ENCODE results near the gene GABBR1.

The GABBR1 gene

DNA sequence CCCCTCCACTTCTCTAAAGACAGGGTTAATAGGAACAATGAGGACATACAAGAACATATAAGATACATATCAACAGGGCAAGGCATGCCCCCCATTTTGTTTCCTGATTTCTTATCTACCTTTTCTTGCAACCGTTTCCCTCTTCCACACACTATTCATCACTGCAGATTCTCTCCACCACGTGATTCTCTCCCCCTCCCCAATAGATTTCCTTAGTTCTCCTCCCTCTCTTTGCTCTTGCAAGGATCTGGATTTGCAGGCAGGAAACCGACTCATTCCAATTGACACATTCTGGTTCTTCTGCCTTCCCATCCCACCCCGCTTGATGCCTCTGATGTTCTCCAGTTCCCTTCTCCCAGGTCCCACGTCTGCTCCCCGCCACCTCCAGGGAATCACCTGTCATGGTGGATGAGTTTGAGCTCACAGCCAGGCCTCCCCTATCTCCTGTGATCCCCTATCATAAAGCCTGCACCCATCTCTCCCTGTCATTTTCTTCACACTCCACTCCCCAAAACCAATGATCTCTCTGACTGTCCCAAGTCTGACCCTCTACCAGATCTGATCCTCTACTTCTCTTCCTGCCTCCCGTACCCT lies 7.5 kb downstream of the GABBR1 start:
- H3K4me3 ChIP-seq (ENCODE audit: low read depth, low read length), result peak overlapping the region; percentile 75

DNA sequence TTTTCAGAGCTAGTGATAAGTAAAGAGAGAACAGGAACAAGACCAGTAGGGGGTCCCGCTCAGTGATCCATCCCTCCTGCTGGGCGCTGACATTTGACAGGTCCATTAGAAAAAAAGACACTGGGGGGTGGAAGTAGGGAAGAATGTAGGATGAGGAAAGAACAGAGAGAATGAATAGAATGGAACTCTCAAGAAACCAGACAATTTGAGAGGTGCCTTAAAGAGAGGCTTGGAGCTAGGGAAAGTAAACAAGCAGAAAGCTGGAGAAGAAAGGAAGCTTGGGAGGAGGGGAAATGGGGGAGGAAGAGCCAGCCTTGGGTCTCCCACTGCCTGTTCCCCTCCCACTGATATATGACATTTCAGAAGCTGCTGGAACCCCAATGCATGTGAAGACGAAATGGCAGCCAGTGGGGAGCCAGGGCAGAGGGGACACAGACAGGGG lies 8.4 kb downstream of the GABBR1 start:
- no peak overlapping the region for H3K4me3 ChIP-seq (ENCODE audit: low read depth, low read length)

DNA sequence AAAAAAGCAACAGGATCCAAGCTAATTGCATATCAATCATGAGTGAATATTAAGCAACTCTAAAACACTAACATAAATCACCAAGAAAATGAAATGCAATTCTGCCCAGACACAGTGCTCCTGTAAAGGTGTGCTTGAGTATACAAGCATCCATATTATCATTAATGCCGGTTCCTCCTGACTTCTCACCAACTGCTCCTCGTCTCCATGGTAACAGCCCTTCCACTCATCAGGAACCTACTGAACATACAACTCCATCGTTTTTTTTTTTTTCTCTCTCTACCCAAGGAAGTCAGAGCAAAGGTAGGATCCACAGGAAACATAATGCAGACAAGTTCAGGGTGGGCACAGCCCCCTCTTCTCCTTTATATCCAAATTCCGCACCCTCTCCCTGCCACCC lies 12.4 kb downstream of the GABBR1 start:
- H3K4me3 ChIP-seq (ENCODE audit: low read depth, low read length), result no peak overlapping the region

DNA sequence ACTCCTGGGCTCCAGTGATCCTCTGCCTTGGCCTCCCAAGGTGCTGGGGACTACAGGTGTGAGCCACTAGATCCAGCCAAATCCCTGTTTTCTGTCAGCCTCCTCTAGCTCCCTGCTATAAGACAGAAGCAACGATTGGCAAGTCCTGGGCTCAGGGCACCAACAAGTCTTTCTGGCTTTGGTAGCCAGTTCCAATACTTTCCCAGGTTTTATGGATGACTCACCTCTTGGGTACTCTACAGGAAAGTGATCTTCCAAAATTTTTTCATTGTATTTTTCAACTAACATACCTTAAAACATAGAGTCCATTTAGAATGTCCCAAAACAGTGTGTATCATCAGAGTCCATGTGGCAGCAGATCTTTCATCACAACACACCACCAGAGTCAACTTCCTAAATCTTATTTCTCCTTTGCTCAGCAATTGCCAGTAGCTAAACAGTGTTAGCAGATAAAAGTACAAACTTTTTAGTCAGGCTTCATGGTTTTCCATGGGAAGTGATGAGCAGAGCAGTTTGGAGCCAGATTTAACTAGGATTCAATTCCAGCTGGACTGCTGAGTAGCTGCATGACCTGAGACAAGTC lies 13.3 kb downstream of the GABBR1 start:
- no peak overlapping the region for H3K4me3 ChIP-seq (ENCODE audit: low read depth, low read length)

DNA sequence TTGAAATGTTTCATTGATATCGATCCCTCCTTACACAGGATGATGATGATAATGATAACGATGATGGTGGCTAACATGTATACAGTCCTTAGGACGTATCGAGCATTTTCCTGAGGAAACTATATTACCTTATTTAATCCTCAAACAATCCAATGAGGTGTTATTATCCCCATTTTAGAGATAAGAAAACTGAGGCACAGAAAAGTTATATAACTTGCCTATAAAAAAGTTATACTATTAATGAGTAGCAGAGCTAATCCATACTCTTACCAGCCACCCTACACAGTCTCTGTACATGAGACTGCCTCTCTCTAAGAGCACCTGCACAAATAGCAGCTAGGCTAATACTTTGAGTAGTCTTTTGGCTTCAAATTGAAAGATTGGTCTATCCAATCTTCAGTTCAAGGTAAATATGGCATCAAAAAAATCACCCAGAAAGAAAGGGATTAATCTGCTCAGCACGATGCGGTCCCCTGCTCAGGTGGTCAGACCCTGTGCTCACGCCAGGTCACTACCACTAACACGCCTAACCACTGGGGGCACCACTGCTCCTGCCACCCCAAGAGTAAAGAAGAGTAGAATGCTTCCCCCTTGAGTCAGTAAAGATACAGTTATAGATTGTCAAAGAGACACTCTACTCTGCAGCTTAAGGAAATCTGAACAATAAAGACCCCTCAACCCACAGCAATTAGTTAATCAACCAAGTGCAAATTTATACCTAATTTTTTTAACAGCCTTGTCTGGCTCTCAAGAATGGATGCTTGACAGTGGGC lies 15.0 kb downstream of the GABBR1 start:
- no peak overlapping the region for H3K4me3 ChIP-seq (ENCODE audit: low read depth, low read length)

DNA sequence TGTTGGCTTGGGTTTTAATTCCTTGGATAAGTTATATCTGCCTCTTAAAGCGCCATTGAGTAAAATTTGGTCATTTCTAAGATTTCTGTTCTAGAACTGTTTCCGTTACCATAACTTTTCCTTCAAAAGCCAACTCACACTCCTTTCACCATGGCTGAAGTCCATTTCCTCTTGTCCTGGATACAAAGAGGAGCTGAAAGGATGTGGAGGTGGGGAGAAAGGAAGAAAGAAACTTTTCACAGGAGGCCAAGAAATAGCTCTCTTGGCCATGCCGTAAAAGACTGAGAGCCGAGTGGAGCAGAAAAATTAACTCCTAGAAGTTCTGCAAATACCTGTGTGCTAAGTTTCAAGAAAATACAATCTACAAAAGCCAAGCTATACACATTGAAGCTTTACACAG lies 21.6 kb downstream of the GABBR1 start:
- H3K4me3 ChIP-seq (ENCODE audit: low read depth, low read length), result no peak overlapping the region

DNA sequence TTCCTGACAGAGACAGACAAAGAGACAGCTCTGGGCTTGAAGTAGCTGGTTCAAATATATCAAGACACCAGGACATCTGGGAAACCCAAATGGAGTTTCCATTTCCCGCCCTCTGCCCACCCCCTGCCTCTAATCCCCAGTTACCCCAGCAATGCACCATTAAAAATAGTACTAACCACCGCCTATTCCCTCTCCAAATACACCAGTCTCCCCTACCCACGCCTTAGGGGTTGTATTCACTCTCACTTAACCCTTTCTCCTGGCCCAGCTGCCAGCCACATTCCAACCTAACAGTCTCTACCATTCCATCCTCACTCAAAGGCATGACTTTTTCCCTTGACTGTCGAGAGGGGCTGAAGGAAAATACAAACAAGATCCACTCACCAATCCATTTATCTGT lies 22.4 kb downstream of the GABBR1 start:
- H3K4me3 ChIP-seq (ENCODE audit: low read depth, low read length), result no peak overlapping the region

DNA sequence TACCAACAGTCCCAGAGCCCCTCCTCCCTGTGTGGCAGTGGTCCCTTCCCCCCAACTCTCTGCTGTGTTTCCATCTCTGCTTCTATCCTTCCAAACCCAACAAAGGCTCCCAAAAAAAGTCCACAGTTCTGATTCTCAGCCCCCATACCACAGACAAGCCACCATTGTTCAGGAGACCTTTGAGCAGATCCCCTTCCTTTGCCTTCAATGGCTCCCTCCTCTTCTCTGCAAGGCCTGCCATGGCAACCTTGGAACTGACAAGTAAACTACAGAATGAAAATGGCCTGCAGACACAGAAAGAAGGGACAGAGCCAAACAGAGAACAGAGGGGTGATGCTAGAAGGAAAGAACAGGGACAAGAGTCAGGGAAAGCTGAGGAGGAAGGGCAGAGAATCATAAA lies 24.9 kb downstream of the GABBR1 start:
- H3K4me3 ChIP-seq (ENCODE audit: low read depth, low read length), result no peak overlapping the region

DNA sequence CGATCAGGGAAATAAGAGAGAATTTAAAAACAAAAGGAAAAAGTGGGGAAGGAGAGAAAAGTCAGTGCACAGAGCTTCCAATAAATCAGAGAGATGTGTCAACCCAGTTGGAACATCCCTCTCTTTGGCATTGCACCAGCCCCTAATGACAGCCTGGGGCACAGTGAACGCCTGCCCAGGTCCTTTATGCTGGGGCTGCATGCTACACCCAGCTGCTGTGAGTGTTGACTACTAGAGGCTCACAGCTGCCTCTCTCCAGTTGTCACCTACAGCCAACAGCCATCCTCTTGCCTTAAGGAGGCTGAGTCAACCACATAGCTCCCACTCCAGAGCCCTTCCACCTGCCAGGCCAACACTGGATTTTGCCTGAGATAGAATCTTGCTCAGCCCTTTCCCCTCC lies 29.1 kb downstream of the GABBR1 start:
- no peak overlapping the region for H3K4me3 ChIP-seq (ENCODE audit: low read depth, low read length)

DNA sequence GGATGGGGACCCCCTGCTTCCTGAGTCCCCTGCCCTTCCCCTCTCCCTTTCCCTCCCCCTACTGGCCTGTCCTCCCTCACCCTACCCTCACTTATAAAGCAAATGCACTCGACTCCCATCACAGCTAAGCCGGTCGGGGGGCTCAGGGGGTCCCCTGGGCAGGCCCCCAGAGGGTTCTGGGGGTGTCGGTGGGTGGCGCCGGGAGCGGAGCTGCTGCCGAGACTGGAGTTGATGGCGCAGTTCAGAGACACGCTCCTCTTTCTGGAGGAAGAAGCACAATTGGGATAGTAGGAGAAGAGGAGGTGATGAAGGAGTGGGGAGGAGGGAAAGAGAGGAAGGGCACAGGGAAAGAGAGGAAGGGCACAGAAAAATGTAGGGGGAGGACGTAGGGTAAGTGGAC lies 29.5 kb downstream of the GABBR1 start:
- H3K4me3 ChIP-seq (ENCODE audit: low read depth, low read length), result no peak overlapping the region

DNA sequence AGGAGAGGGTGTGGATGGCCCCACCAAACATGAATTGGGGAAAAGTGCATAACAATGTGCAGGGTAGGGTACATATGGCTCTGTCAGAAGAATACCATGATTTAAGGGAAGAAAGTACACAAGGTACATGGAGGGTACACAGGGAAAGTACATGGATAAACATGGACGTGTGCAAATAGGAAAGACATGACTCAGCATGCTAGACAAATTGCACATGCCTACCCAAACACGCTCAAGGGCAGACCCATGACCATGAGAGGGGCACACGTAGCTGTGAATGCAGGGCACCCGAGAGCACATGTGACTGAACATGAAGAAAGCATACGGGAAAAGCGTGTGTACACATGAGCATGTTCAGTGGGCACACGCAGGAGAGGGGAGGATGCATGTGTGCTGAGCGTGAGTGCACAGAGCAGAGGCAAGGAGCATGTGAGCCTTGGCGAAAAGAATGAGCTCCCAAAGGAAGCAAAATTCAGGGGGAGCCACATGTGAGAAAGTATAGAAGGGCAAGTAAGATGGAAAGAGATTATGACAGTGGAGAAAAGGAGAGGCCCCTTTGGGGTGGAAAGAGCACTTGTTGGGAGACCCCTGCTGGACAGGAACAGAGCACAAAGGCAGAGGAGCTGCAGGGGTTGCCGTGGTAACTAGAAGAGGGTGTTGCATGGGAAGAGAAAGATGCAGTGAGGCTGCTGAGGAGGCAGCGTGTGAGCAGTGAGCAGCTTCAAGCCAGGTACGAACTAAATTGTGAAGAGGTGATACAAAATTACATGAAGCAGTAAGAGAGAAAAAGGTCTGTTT lies 30.2 kb downstream of the GABBR1 start:
- H3K4me3 ChIP-seq (ENCODE audit: low read depth, low read length), result no peak overlapping the region

DNA sequence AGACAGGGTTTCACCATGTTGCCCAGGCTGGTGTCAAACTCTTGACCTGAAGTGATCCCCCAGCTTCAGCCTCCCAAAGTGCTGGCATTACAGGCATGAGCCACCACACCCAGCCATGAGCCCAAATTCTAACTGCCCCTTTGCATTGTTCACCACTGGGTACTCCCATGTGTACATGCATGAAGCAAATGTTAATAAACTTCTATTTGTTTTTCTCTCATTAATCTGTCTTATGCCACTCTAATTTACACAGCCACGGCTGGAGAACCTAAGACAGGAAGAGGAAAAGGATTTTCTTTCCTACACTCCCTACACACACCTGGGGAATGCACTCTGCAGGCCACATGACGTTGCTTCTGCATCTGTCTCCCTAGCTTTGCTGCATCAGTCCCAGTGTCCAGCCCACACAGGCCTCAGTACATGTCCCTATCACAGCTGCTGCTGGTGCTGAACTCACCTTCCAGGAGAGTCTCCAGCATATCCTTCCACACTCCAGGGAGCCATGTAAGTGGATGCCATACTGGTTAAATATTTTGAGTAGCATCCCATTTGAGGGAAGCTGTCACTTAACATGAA lies 34.7 kb downstream of the GABBR1 start:
- H3K4me3 ChIP-seq (ENCODE audit: low read depth, low read length), result no peak overlapping the region

DNA sequence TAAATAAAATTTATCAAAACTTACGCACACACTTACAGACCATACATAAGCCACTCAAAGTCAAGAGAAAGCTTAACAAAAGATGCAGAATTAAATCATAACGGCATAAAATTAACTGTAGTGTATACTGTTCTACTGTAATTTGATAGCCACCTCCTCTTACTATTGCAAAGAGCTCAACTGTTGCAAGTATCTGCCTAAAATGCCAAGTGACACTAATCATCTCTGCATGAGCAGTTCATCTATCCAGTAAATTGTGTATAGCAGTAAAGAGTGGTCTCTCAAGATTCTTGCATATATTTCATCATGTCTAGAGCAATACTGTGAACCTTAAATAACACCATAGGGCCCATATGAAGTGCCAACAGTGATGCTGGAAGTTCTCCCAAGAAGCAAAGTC lies 35.8 kb downstream of the GABBR1 start:
- H3K4me3 ChIP-seq (ENCODE audit: low read depth, low read length), result no peak overlapping the region

DNA sequence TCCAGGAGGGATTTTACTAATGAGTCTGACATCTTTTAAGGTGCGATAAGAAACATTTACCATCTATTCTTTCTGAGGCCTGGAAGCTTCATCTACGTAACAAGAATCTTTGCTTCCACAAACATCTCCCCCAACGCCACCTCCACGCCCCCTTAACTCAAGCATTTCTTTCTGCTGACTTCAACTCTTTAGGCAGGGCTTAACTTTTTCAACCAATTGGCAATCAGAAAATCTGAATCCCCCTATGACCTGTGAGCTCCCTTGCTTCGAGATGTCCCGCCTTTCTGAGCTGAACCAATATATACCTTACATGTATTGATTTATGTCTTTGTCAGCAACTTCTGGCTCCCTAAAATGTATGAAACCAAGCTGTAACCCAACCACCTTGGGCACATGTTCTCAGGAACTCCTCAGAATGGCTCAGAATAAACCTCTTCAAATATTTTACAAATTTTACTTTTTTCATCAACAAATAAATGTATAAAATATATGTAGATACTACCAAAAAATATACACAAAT lies 36.5 kb downstream of the GABBR1 start:
- no peak overlapping the region for H3K4me3 ChIP-seq (ENCODE audit: low read depth, low read length)

DNA sequence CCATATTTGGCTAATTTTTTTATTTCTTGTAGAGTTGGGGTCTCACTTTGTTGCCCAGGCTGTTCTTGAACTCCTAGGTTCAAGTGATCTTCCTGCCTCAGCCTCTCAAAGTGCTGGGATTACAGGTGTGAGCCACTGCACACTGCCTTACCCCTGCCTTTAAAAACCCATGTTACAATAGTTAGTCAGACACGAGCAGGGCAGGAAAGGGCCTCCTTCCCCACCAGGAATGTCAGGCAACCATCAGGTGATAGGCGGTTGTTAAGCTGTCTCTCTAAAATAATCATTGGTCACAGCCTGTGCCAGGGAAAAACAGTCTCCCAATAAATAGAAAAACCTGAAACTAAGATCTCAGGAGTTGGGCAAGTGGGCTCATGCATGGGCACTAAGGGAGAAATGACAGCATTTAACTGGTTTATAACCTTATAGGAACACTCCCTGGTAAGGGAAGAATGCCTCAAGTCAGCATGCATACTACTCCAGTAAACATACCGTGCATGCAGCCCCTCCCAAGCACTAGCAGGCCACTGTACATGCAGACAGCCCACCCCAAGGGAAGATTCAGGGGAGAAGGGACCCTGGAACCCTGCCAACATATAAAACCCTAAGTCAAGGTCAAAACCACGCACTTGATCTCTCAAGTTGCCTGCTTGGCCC lies 39.7 kb downstream of the GABBR1 start:
- no peak overlapping the region for H3K4me3 ChIP-seq (ENCODE audit: low read depth, low read length)

DNA sequence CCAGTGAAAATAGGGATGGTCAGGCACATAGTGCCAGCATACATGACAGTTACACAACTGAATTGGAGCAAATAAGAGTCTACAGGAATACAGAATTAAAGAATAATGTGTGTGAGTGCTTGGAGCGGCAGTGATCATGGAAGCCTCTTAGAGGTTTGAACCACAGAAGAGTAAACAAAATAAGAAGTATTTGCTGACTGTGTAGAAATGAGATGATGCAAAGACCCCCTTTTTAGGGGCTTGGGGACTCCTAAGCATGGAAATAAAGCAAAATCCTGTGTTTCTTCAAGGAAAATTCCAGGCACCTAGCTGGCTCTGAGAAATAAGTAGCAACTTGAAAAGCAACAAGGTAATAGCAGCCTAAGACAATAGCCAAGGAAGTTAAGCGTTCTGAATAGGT lies 41.3 kb downstream of the GABBR1 start:
- H3K4me3 ChIP-seq (ENCODE audit: low read depth, low read length), result no peak overlapping the region

DNA sequence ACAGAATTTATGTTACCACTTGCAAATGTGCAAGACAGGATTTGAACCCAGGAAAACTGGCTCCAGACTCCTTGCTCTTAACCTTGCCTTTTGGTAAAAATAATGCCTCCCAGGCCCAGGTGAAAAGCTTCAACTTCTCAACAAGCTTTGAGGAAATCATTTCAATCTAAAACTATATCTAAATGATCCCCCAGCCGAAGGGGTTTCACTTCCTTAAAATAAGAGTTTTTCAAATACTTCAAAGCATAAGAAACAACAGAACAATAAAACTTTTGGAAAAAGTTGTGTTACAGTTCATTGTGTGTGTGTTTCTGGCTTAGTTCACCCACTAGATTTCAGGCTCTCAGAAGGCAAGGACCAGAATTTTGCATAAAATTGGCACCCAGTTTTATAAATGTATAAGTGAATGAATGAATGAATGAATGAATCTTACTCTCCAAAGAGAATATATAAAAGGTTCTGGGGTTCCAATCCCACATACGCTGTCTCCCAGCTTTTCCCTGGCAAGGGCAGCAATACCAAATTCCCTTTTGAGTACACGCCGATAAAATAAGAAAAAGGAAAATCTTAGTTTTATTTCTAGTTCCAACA lies 42.7 kb downstream of the GABBR1 start:
- H3K4me3 ChIP-seq (ENCODE audit: low read depth, low read length), result no peak overlapping the region

DNA sequence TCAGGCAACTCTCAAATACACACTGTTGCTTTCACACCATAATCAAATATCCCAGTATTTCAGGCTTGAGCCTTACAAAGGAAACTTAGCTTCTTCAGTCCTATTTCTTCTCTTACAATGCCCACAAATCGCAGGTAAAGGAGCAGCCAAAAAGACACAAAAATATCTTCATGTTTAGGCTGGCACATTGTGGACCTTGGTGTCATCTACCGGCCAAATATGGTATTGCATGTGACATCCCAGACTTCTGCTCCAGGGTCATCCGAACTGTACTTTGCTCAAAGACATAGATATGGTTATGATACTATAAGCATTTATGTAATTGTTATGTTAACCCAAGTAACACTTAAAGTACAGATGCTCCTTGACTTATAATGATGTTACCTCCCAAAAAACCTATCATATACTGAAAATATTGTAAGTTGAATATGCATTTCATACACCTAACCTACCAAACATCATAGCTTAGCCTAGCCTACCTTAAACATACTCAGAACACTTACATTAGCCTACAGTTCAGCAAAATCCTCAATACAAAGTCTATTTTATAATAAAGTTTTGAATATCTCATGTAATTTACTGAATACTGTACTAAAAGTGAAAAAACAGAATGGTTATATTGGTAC lies 43.4 kb downstream of the GABBR1 start:
- no peak overlapping the region for H3K4me3 ChIP-seq (ENCODE audit: low read depth, low read length)

DNA sequence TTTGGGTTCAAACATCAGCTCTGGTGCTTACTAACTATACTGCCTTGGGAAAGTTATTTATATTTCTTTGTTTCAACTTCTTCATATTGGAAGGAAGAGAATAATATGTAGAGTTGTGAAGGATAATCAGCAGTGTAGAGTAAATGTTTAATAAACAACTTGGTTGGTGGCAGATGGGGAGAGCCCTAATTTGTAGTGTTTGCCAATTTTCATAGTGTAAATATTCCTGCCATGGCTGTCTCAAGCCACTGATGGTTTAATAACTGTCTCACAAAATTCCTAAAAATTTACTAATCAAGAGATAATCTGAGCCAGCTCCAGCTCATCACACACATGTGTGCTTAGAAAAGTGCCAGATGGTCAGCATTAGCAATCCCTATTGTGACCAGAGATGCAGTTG lies 48.2 kb downstream of the GABBR1 start, which contains the start of gene OR2H2:
TSS of gene OR2H2 (plus strand) at position 301 of the 400 bp plus-strand sequence. CDS start 2,824 bp downstream, outside the sequence.
- no peak within 1 kb of the TSS for H3K4me3 ChIP-seq (ENCODE audit: low read depth, low read length)

DNA sequence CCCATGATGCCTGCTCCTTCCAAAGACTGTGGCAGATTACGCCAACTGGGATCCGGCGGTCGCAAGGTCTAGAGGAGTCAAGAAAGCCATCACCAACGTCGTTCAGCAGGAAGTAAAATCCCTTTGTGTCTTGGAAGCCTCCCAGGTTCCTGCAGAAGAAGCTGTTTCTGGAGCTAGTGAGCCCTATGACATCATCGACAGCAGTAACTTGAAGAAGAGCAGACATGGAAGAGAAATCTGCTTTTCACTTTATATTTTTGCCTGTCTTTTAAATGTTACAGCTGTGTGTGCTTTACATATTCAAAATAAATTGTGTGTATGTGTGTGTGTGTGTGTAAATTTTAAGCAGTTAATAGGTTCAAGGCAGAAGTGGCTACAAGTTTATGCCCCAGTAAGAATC lies 55.4 kb downstream of the GABBR1 start:
- H3K4me3 ChIP-seq (ENCODE audit: low read depth, low read length), result no peak overlapping the region
